Ishikawa (cell line): ENCODE measurements around the gene LAMC3.

Experiments used
- CEBPB ChIP-seq: IDR thresholded peaks from 2 replicates; pipeline ENCODE4 v1.6.1; 2012
- CREB1 ChIP-seq: IDR thresholded peaks from 2 replicates; pipeline ENCODE4 v1.6.1; 2012; ENCODE audit warnings: low read depth
- EGR1 ChIP-seq: IDR thresholded peaks from 2 replicates; pipeline ENCODE4 v1.6.1; 2012
- EP300 ChIP-seq: IDR thresholded peaks from 2 replicates; pipeline ENCODE4 v1.6.1; 2012; ENCODE audit warnings: borderline replicate concordance
- FOXM1 ChIP-seq: IDR thresholded peaks from 2 replicates; pipeline ENCODE4 v1.6.1; 2012; ENCODE audit warnings: low read depth, borderline replicate concordance
- NFIC ChIP-seq: IDR thresholded peaks from 2 replicates; pipeline ENCODE4 v1.6.1; 2012
- TEAD4 ChIP-seq: IDR thresholded peaks from 2 replicates; pipeline ENCODE4 v1.6.1; 2012
- YY1 ChIP-seq: IDR thresholded peaks from 2 replicates; pipeline ENCODE4 v1.6.1; 2012; ENCODE audit warnings: low read depth
- TF ChIP-seq, protein P1 (sequence below): IDR thresholded peaks from 2 replicates; pipeline ENCODE4 v1.6.1; 2012
- TF ChIP-seq, protein P2 (sequence below): IDR thresholded peaks from 2 replicates; pipeline ENCODE4 v1.6.1; 2012; ENCODE audit warnings: low read depth, mild to moderate bottlenecking
- TF ChIP-seq, protein P3 (sequence below): IDR thresholded peaks from 2 replicates; pipeline ENCODE4 v1.6.1; 2012

DNA sequence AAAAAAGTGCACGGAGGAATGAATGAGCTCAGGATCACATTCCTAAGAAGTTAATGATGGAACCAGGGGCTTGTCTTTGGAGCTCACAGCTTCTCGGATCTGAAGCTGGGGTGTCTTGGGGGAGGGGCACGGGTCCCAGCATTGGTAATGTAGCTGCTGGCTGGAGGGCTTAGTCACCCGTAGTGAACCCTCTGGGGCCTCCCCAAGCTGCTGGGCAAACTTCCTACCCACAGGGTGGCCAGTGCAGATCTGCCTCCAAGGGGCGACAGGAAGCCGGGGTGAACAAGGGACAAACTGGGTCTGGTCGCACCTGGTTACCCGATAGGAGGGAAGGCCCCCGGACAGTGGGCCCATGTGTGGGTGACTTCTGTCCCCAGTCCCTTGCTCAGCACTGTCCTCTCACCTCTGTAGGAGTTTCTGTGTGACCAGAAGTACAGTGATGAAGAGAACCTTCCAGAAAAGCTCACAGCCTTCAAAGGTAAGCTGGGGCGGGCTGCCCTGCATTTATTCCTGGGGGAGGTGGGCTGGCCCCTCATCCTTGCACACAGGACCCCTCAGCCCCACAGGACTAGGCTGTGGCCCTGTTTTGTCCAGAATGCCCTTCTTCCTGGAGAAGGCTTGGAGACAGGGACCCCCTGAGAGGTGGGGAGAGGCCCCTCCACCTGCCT, 102.3 kb downstream of the LAMC3 start:
- TF ChIP-seq EGR1 (no peak), NFIC (no peak), CREB1 (no peak), YY1 (no peak), EP300 (no peak), CEBPB (no peak), TEAD4 (no peak), FOXM1 (no peak)
- TF ChIP-seq, protein P1, sequence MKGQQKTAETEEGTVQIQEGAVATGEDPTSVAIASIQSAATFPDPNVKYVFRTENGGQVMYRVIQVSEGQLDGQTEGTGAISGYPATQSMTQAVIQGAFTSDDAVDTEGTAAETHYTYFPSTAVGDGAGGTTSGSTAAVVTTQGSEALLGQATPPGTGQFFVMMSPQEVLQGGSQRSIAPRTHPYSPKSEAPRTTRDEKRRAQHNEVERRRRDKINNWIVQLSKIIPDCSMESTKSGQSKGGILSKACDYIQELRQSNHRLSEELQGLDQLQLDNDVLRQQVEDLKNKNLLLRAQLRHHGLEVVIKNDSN: no peak
- TF ChIP-seq, protein P2, sequence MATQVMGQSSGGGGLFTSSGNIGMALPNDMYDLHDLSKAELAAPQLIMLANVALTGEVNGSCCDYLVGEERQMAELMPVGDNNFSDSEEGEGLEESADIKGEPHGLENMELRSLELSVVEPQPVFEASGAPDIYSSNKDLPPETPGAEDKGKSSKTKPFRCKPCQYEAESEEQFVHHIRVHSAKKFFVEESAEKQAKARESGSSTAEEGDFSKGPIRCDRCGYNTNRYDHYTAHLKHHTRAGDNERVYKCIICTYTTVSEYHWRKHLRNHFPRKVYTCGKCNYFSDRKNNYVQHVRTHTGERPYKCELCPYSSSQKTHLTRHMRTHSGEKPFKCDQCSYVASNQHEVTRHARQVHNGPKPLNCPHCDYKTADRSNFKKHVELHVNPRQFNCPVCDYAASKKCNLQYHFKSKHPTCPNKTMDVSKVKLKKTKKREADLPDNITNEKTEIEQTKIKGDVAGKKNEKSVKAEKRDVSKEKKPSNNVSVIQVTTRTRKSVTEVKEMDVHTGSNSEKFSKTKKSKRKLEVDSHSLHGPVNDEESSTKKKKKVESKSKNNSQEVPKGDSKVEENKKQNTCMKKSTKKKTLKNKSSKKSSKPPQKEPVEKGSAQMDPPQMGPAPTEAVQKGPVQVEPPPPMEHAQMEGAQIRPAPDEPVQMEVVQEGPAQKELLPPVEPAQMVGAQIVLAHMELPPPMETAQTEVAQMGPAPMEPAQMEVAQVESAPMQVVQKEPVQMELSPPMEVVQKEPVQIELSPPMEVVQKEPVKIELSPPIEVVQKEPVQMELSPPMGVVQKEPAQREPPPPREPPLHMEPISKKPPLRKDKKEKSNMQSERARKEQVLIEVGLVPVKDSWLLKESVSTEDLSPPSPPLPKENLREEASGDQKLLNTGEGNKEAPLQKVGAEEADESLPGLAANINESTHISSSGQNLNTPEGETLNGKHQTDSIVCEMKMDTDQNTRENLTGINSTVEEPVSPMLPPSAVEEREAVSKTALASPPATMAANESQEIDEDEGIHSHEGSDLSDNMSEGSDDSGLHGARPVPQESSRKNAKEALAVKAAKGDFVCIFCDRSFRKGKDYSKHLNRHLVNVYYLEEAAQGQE: no peak
- TF ChIP-seq, protein P3, sequence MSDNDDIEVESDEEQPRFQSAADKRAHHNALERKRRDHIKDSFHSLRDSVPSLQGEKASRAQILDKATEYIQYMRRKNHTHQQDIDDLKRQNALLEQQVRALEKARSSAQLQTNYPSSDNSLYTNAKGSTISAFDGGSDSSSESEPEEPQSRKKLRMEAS: no peak
